SHP77 (cell line): ENCODE data around the gene GLRB.
"Not testable (repeated sequence)": the region's sequence is repeated elsewhere in the genome, so short reads cannot be mapped to it uniquely, and the experiment has no call there.

Source experiments
- DNase-seq, 2 experiments: peaks; one replicate each; lab custom pipeline; 2025; lab: John Stamatoyannopoulos, UW

GLRB gene

GRCh38 chr4:157128395-157128794, 52.4 kb downstream of the GLRB start:
- peak in 1 of 2 experiments; percentile 1 for DNase-seq

GRCh38 chr4:157141976-157142375, 66.0 kb downstream of the GLRB start:
- DNase-seq: no peak

GRCh38 chr4:157143369-157143768, 67.4 kb downstream of the GLRB start:
- DNase-seq: no peak

GRCh38 chr4:157151711-157152110, 75.8 kb downstream of the GLRB start:
- no peak for DNase-seq

GRCh38 chr4:157165935-157166610, 90.1 kb downstream of the GLRB start:
- DNase-seq: no peak

GRCh38 chr4:157170321-157170720, 94.4 kb downstream of the GLRB start:
- no peak for DNase-seq

- DNase-seq: no peak
Observed at GRCh38 chr4:157172011-157172410, 96.1 kb downstream of the GLRB start.

GRCh38 chr4:157180268-157180667, 104.3 kb downstream of the GLRB start:
- not testable (repeated sequence) for DNase-seq

GRCh38 chr4:157184300-157184699, 108.3 kb downstream of the GLRB start:
- no peak for DNase-seq

GRCh38 chr4:157185363-157185762, 109.4 kb downstream of the GLRB start:
- DNase-seq: no peak

- no peak for DNase-seq
Observed at GRCh38 chr4:157195374-157195773, 119.4 kb downstream of the GLRB start.

- DNase-seq: no peak
Observed at GRCh38 chr4:157196046-157196445, 120.1 kb downstream of the GLRB start.

- no peak for DNase-seq
Observed at GRCh38 chr4:157204634-157205244, 128.8 kb downstream of the GLRB start.

- no peak for DNase-seq
Observed at GRCh38 chr4:157217708-157218107, 141.8 kb downstream of the GLRB start.

GRCh38 chr4:157219711-157220370, 143.9 kb downstream of the GLRB start:
- DNase-seq: peak in 1 of 2 experiments; percentile 39

- DNase-seq: peak; percentile 54 to 61
Observed at GRCh38 chr4:157220371-157220881, 144.5 kb downstream of the GLRB start, which contains the start of gene GRIA2. Gene GRIA2, plus strand, starts transcription at chr4:157220728. Its CDS starts 315 bp downstream, at chr4:157221043.

GRCh38 chr4:157221426-157221894, 145.5 kb downstream of the GLRB start:
- no peak for DNase-seq
